ENCODE measurements around the gene SH3PXD2A.

- TF ChIP-seq EZH2 (IDR thresholded peaks at IDR 0.05; ENCODE audit: borderline replicate concordance, low read length) (no peak), CTCF (conservative IDR thresholded peaks at IDR 0.05 in 1 of 2, IDR thresholded peaks at IDR 0.05 in 1 of 2; ENCODE audit: extremely low read depth in 1 of 2, insufficient read depth in 1 of 2, low read depth in 1 of 2, low read length in 2 of 2) (no peak)
Observed at GRCh38 chr10:103667356-103667755, 188.0 kb downstream of the SH3PXD2A start.

Data from mammary epithelial cell (primary cell).